Esophagus squamous epithelium (tissue), 5 donors: Measurements from ENCODE around the gene DERL3. TPM values are rescaled to one million over a fixed set of nuclear protein-coding genes. Genes with fewer than 3 reads are reported as not detected.

Experiments used
- DNase-seq: peaks from one replicate; lab custom pipeline; 2025; lab: John Stamatoyannopoulos, UW
- H3K27ac ChIP-seq, 4 donors: fragments of 200-600 bp; sonication (generic); one replicate each; pipeline ENCODE4 v1.5.1; 2016 to 2019; ENCODE audit warnings: mild to moderate bottlenecking in 1 of 4
- H3K27me3 ChIP-seq, 4 donors: fragments of 200-600 bp; sonication (generic); 1 replicate in 3 of 4; 2 replicates in 1 of 4; pipeline versions ENCODE4 v1.5.1 to v1.6.0; 2017 to 2021; ENCODE audit warnings: antibody characterized with exemption in 1 of 4
- H3K36me3 ChIP-seq, 3 donors: fragments of 200-600 bp; sonication (generic); one replicate each; pipeline ENCODE4 v1.5.1; 2016 to 2019
- H3K4me1 ChIP-seq, 3 donors: fragments of 200-600 bp; sonication (generic); one replicate each; pipeline ENCODE4 v1.5.1; 2017 to 2019
- H3K4me3 ChIP-seq, 4 donors: fragments of 200-600 bp; sonication (generic); 1 replicate in 3 of 4; 2 replicates in 1 of 4; pipeline ENCODE4 v1.5.1; 2016 to 2019; ENCODE audit warnings: mild to moderate bottlenecking in 2 of 4, moderate library complexity in 1 of 4
- H3K9me3 ChIP-seq, 3 donors: fragments of 200-600 bp; sonication (generic); one replicate each; pipeline ENCODE4 v1.5.1; 2016 to 2019
- CTCF ChIP-seq, 6 experiments: fragments of 450-650 bp in 4 of 6; fragments of 200-600 bp in 2 of 6; sonication (generic) in 2 of 6; IDR thresholded peaks; one replicate each; pipeline ENCODE4 v1.5.1; 2016 to 2019; ENCODE audit warnings: antibody characterized with exemption in 6 of 6, mild to moderate bottlenecking in 4 of 6, moderate library complexity in 4 of 6
- POLR2A ChIP-seq, 4 donors: fragments of 450-650 bp; IDR thresholded peaks; one replicate each; pipeline ENCODE4 v1.6.1; 2017; ENCODE audit warnings: antibody characterized with exemption in 4 of 4, mild to moderate bottlenecking in 4 of 4, moderate library complexity in 3 of 4
- WGBS, 2 donors: methylation state at CpG; one replicate each; pipeline ENCODE4 v1.1.5; 2018; 5-methylcytosine and 5-hydroxymethylcytosine counted together
- intact Hi-C: fragments of 100-400 bp; cut with DNase I; formaldehyde crosslinking; loops from one replicate; pipeline ENCODE4 v1.15.0; 2022
- total RNA-seq, 4 donors: library from RNA; depleted of rRNA; stranded (reverse); fragments of >200 nt; gene quantifications; one replicate each; pipeline ENCODE4 v1.1.0, GENCODE V29; 2016
- donor health status: DM: yes; HTN: yes; CAD: no.

The DERL3 gene
- total RNA-seq, 4 donors from 2014 or later = 1.3 to 1.9 TPM; not detected in 2

DNA sequence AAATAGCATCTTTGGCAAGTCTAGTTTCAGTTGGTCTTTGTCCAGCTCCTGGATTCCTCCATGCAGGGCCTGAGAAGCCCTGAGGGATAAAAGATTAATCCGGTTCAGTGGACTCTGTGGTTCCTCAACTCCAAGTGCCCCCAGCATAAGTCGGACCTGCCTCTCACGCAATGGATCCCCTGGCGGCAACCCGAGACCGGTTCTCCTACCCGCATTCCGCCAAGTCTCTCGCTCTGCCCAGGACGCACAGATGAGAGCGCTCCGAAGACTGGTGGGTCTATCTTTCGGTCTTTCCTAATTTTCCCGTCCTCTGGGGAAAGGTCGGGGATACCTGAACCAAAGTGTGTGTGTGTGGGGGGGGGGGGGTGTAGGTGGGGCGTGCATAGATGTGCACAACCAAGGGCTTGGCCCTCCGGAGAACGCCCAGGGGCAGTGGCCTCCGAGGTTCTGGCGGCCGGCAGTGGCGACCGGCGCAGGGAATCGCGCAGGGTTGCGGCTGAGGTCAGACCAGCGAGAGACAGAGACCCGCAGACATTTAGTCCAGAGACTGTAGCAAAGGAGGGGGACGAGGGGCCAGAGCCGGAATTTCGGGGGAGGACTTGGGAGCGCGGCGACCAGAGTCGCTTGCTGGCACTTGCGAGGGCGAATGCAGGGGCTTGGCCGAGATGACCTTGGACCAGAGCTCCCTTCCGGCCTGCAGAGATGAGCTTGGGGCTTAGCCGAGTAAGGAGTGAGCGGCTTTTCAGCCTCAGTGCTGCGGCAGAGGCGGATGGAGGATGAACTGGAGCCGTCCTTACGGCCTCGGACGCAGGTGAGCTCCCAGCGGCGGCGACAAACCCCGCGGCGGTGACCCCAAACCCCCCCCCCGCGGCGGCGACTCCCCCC, 18.2 kb upstream of the DERL3 start:
- WGBS, 2 donors = 1 to 3% methylated on average over 12 to 35 of the region's 58 CpGs
- intact Hi-C loops = no loop called here
- TF ChIP-seq CTCF (IDR thresholded peaks at IDR 0.05) (peak in 1 of 6 experiments; percentile 18), POLR2A (IDR thresholded peaks at IDR 0.05) (no peak)
- DNase-seq = no peak
- Histone ChIP-seq H3K27ac (peak overlapping the region; percentile 72 to 95 (median 90)), H3K4me3 (peak overlapping the region; percentile 39 to 87 (median 74)), H3K27me3 (no peaks in the 10 kb centered on the region), H3K9me3 (no peaks in the 10 kb centered on the region), H3K36me3 (no peaks in the 10 kb centered on the region), H3K4me1 (peaks cover 7 to 27% (median 16%) of the 10 kb centered on the region in 3 donors)

GRCh38 chr22:23850136-23850611, 11.4 kb upstream of the DERL3 start:
- peaks cover 20 to 42% (median 25%) of the 10 kb centered on the region in 3 donors for H3K4me1 ChIP-seq
- intact Hi-C loops = no loop called here
- no peaks in the 10 kb centered on the region for H3K36me3 ChIP-seq
- no peak for TF ChIP-seq CTCF (IDR thresholded peaks at IDR 0.05)
- no peak for TF ChIP-seq POLR2A (IDR thresholded peaks at IDR 0.05)
- H3K27ac ChIP-seq = no peak overlapping the region
- WGBS, 2 donors = 65 to 78% methylated on average over 9 to 10 of the region's 16 CpGs
- H3K9me3 ChIP-seq = no peaks in the 10 kb centered on the region
- DNase-seq = no peak
- H3K27me3 ChIP-seq = peaks cover 0 to 36% (median 0%) of the 10 kb centered on the region in 4 donors
- no peak overlapping the region for H3K4me3 ChIP-seq

- peaks cover 23 to 51% (median 26%) of the 10 kb centered on the region in 3 donors for H3K4me1 ChIP-seq
- peak; percentile 96 to 99 (median 98) for TF ChIP-seq CTCF (IDR thresholded peaks at IDR 0.05)
- no peak for TF ChIP-seq POLR2A (IDR thresholded peaks at IDR 0.05)
Measured at GRCh38 chr22:23849009-23850006, 10.5 kb upstream of the DERL3 start.

DNA sequence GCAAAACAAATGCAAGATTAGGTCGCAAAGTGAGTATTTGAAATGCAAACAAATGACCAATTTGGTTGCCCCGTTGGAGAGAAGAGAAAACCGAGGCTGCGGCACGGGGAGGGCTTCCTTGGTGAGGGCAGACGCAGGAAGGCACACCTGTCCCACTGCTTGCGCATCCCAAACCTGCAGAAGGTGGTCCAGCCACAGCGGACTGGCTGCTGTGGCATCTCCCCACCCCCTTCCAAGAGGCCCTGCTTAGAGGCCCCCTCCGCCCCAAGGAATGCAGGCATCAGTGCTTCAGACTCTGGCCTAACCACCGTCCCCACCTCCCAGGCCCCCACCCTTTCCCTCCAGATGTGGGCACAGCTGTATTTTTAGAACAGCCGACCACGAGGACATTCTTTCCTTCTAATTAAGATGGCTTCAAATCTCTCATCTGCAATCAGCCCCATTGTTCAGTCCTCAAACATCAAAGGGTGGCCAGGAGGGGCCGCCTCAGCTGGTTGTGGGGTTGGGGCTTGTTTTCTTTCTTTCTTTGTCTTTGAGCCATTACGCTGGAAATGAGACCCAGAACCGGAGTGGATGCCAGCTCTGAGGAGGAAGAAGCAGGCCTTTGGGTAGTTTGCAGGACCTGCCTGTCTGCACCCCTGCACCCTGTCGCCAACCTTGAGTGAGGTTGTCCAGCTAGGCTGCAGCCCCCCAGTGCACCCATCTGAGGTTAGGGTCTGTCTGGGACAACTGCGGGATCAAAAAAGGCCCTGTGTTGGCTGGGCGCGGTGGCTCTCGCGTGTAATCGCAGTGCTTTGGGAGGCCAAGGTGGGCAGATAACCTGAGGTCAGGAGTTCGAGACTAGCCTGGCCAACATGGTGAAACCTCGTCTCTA, 9.4 kb upstream of the DERL3 start:
- TF ChIP-seq POLR2A (IDR thresholded peaks at IDR 0.05) (no peak), CTCF (IDR thresholded peaks at IDR 0.05) (no peak)
- no peaks in the 10 kb centered on the region for H3K9me3 ChIP-seq

More at GRCh38 chr22:23849009-23850006, 10.5 kb upstream of the DERL3 start:
- H3K27me3 ChIP-seq = peaks cover 0 to 36% (median 0%) of the 10 kb centered on the region in 4 donors
- no peak for DNase-seq
- H3K9me3 ChIP-seq = no peaks in the 10 kb centered on the region
- no peak overlapping the region for H3K27ac ChIP-seq
- intact Hi-C loops = loop anchor here (5.0 to 10.0 kb wide), 2 partner anchors 82 to 315 kb away; partner anchors contain the start of gene CHCHD10
- 42 to 46% methylated on average over 11 to 13 of the region's 62 CpGs for WGBS, 2 donors
- H3K36me3 ChIP-seq = no peaks in the 10 kb centered on the region
- peak overlapping the region in 1 of 4 donors; percentile 25 for H3K4me3 ChIP-seq

More for the DNA sequence above, 9.4 kb upstream of the DERL3 start:
- DNase-seq = no peak
- intact Hi-C loops = loop anchor here (5.0 to 10.0 kb wide), 2 partner anchors 81 to 313 kb away; partner anchors contain the start of gene CHCHD10
- peaks cover 23 to 53% (median 26%) of the 10 kb centered on the region in 3 donors for H3K4me1 ChIP-seq
- 63 to 88% methylated on average over 12 to 16 of the region's 24 CpGs for WGBS, 2 donors
- H3K27me3 ChIP-seq = peaks cover 0 to 36% (median 0%) of the 10 kb centered on the region in 4 donors
- H3K27ac ChIP-seq = no peak overlapping the region
- no peak overlapping the region for H3K4me3 ChIP-seq
- H3K36me3 ChIP-seq = no peaks in the 10 kb centered on the region
